ENCODE results near the gene ZFPM1.

Gene ZFPM1

GRCh38 chr16:88506723-88507122, 53.6 kb downstream of the ZFPM1 start:
- Histone ChIP-seq H3K14ac (ENCODE audit: low read length) (peak overlapping the region; percentile 71), H4K8ac (ENCODE audit: low read depth, low read length) (no peak overlapping the region), H2BK5ac (ENCODE audit: low read length) (peak overlapping the region; percentile 39), H2BK12ac (ENCODE audit: low read length) (peak overlapping the region; percentile 84), H3K23ac (ENCODE audit: low read depth, low read length, poor library complexity) (no peak overlapping the region), H3K27ac (replicated peaks; ENCODE audit: low read length) (no peak overlapping the region), H3K36me3 (replicated peaks in 1 of 2; ENCODE audit: control insufficient read depth in 2 of 2, insufficient read depth in 2 of 2, low read length in 2 of 2) (no peaks in the 10 kb centered on the region), H3K4me2 (ENCODE audit: insufficient read depth, low read length, poor library complexity, severe bottlenecking) (no peak overlapping the region), H2BK15ac (ENCODE audit: low read length) (no peak overlapping the region), H3K4me3 (ENCODE audit: low read length in 2 of 2) (no peak overlapping the region), H3K79me1 (ENCODE audit: low read depth, low read length) (no peaks in the 10 kb centered on the region), H4K91ac (ENCODE audit: low read depth, low read length, poor library complexity) (no peak overlapping the region), H3K4me1 (ENCODE audit: control insufficient read depth in 2 of 2, insufficient read depth in 1 of 2, low read depth in 1 of 2, low read length in 2 of 2) (peaks cover 11 to 12% of the 10 kb centered on the region in 2 donors), H2AK5ac (ENCODE audit: low read depth, low read length) (peak overlapping the region; percentile 81), H3K9me3 (replicated peaks in 1 of 2; ENCODE audit: control insufficient read depth in 2 of 2, insufficient read depth in 1 of 2, low read depth in 1 of 2, low read length in 2 of 2) (no peaks in the 10 kb centered on the region), H3K18ac (ENCODE audit: low read length) (peak overlapping the region; percentile 80), H3K4ac (ENCODE audit: low read length) (no peak overlapping the region), H2AFZ (ENCODE audit: low read length) (no peak overlapping the region), H3K27me3 (ENCODE audit: control insufficient read depth in 3 of 3, insufficient read depth in 3 of 3, low read depth in 1 of 3, low read length in 3 of 3) (no peaks in the 10 kb centered on the region), H2BK120ac (ENCODE audit: low read depth, low read length) (no peak overlapping the region), H3K9ac (ENCODE audit: low read depth, low read length, poor library complexity) (peak overlapping the region; percentile 21)
- no CpG with 5 or more reads among the region's 21 CpGs for WGBS, 2 donors (ENCODE audit: extremely low coverage in 2 of 2, insufficient read length in 2 of 2, insufficient replicate concordance in 1 of 2)
- DNase-seq (ENCODE audit: low spot score) = no peak

DNA sequence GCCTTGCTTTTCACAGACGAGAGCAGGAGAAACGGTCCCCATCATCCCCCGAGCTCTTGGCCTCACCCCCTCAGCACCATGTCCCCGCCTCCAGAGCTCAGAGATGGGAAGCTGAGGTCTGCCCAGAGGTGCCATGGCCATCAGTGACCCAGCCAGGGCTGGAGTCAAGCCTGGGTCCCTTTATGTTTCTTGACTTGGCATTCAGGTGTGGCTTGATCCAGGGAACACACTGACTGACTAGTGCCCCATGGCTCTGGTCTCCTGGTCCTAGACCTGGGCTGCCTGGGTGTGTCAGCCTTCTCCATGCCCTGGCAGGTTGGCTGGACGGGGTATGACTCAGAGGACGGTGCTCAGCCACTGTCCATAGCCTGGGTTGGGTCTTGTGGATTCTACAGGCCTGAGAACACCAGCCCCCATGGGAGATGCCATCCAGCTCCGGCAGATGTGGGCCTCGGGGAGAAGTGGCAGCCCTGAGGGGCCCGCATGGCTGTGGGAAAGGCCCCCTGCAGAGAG, 54.2 kb downstream of the ZFPM1 start:
- Histone ChIP-seq H3K4ac (ENCODE audit: low read length) (no peak overlapping the region), H3K27ac (replicated peaks; ENCODE audit: low read length) (no peak overlapping the region), H3K4me1 (ENCODE audit: control insufficient read depth in 2 of 2, insufficient read depth in 1 of 2, low read depth in 1 of 2, low read length in 2 of 2) (peaks cover 11 to 12% of the 10 kb centered on the region in 2 donors), H4K91ac (ENCODE audit: low read depth, low read length, poor library complexity) (no peak overlapping the region), H3K14ac (ENCODE audit: low read length) (peak overlapping the region; percentile 38), H3K18ac (ENCODE audit: low read length) (no peak overlapping the region), H3K27me3 (ENCODE audit: control insufficient read depth in 3 of 3, insufficient read depth in 3 of 3, low read depth in 1 of 3, low read length in 3 of 3) (no peaks in the 10 kb centered on the region), H3K36me3 (replicated peaks in 1 of 2; ENCODE audit: control insufficient read depth in 2 of 2, insufficient read depth in 2 of 2, low read length in 2 of 2) (no peaks in the 10 kb centered on the region), H2AK5ac (ENCODE audit: low read depth, low read length) (peak overlapping the region; percentile 81), H3K9ac (ENCODE audit: low read depth, low read length, poor library complexity) (no peak overlapping the region), H3K9me3 (replicated peaks in 1 of 2; ENCODE audit: control insufficient read depth in 2 of 2, insufficient read depth in 1 of 2, low read depth in 1 of 2, low read length in 2 of 2) (no peaks in the 10 kb centered on the region), H3K4me2 (ENCODE audit: insufficient read depth, low read length, poor library complexity, severe bottlenecking) (no peak overlapping the region), H4K8ac (ENCODE audit: low read depth, low read length) (peak overlapping the region; percentile 82), H2BK5ac (ENCODE audit: low read length) (no peak overlapping the region), H3K79me1 (ENCODE audit: low read depth, low read length) (no peaks in the 10 kb centered on the region), H3K4me3 (ENCODE audit: low read length in 2 of 2) (no peak overlapping the region), H2BK12ac (ENCODE audit: low read length) (no peak overlapping the region), H2BK15ac (ENCODE audit: low read length) (no peak overlapping the region), H3K23ac (ENCODE audit: low read depth, low read length, poor library complexity) (peak overlapping the region; percentile 55), H2BK120ac (ENCODE audit: low read depth, low read length) (no peak overlapping the region), H2AFZ (ENCODE audit: low read length) (no peak overlapping the region)
- DNase-seq (ENCODE audit: low spot score) = no peak
- no CpG with 5 or more reads among the region's 9 CpGs for WGBS, 2 donors (ENCODE audit: extremely low coverage in 2 of 2, insufficient read length in 2 of 2, insufficient replicate concordance in 1 of 2)

GRCh38 chr16:88508376-88508867, 55.3 kb downstream of the ZFPM1 start:
- Histone ChIP-seq H4K8ac (ENCODE audit: low read depth, low read length) (no peak overlapping the region), H3K4me2 (ENCODE audit: insufficient read depth, low read length, poor library complexity, severe bottlenecking) (no peak overlapping the region), H3K27ac (replicated peaks; ENCODE audit: low read length) (no peak overlapping the region), H2BK120ac (ENCODE audit: low read depth, low read length) (peak overlapping the region; percentile 44), H3K4me3 (ENCODE audit: low read length in 2 of 2) (no peak overlapping the region), H3K14ac (ENCODE audit: low read length) (peak overlapping the region; percentile 89), H3K79me1 (ENCODE audit: low read depth, low read length) (no peaks in the 10 kb centered on the region), H3K4ac (ENCODE audit: low read length) (no peak overlapping the region), H3K27me3 (ENCODE audit: control insufficient read depth in 3 of 3, insufficient read depth in 3 of 3, low read depth in 1 of 3, low read length in 3 of 3) (no peaks in the 10 kb centered on the region), H3K4me1 (ENCODE audit: control insufficient read depth in 2 of 2, insufficient read depth in 1 of 2, low read depth in 1 of 2, low read length in 2 of 2) (peaks cover 11 to 12% of the 10 kb centered on the region in 2 donors), H3K9ac (ENCODE audit: low read depth, low read length, poor library complexity) (no peak overlapping the region), H2AFZ (ENCODE audit: low read length) (no peak overlapping the region), H4K91ac (ENCODE audit: low read depth, low read length, poor library complexity) (no peak overlapping the region), H3K18ac (ENCODE audit: low read length) (peak overlapping the region; percentile 90), H3K23ac (ENCODE audit: low read depth, low read length, poor library complexity) (peak overlapping the region; percentile 97), H2BK15ac (ENCODE audit: low read length) (no peak overlapping the region), H3K36me3 (replicated peaks in 1 of 2; ENCODE audit: control insufficient read depth in 2 of 2, insufficient read depth in 2 of 2, low read length in 2 of 2) (no peaks in the 10 kb centered on the region), H2BK5ac (ENCODE audit: low read length) (peak overlapping the region; percentile 78), H2AK5ac (ENCODE audit: low read depth, low read length) (peak overlapping the region; percentile 97), H2BK12ac (ENCODE audit: low read length) (no peak overlapping the region), H3K9me3 (replicated peaks in 1 of 2; ENCODE audit: control insufficient read depth in 2 of 2, insufficient read depth in 1 of 2, low read depth in 1 of 2, low read length in 2 of 2) (no peaks in the 10 kb centered on the region)
- WGBS, 2 donors (ENCODE audit: extremely low coverage in 2 of 2, insufficient read length in 2 of 2, insufficient replicate concordance in 1 of 2) = no CpG with 5 or more reads among the region's 13 CpGs
- no peak for DNase-seq (ENCODE audit: low spot score)

DNA sequence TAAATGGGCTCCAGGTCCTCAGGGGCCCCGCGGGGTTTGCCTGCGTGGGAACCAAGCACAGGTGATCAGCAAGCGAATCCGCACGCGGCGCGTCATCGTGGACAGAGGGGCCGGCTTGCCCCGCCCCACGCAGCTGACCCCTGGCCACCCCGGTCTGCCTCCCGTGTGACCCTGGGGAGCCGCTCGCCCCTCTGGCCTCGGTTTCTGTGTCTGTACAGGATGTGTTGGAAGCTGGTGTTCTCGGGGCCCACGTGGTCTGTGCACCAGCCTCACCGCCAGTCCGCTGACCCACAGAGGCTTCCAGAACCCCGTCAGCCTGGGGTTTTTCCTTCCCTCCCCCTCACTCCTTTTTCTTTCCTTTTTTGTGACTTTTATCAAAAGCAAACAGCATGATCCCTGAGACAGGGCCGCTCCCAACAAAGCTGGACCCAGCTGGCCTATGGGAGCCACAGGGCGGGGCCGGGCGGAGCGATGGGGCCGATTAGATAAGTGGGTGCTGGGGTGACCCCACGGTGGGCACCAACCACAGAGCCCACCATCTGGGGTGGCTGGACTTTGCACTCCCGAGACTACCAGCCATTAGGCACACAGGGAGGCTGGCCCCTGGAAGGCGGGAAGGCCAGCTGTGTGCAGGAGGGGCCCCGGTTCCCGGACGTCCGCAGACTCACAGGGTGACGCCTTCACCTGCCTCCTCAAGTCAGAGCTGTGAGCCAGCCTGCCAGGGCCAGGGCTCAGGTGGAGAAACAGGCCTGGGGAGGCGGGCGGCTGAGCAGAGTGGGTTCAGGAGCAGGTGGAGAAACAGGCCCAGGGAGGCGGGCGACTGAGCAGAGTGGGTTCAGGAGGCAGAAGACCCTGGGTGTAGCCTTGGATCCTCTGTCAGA, 56.0 kb downstream of the ZFPM1 start:
- Histone ChIP-seq H3K18ac (ENCODE audit: low read length) (peak overlapping the region; percentile 90), H3K4me2 (ENCODE audit: insufficient read depth, low read length, poor library complexity, severe bottlenecking) (no peak overlapping the region), H3K4ac (ENCODE audit: low read length) (no peak overlapping the region), H2BK15ac (ENCODE audit: low read length) (no peak overlapping the region), H2BK120ac (ENCODE audit: low read depth, low read length) (peak overlapping the region; percentile 44), H2BK12ac (ENCODE audit: low read length) (peak overlapping the region; percentile 82), H3K27me3 (ENCODE audit: control insufficient read depth in 3 of 3, insufficient read depth in 3 of 3, low read depth in 1 of 3, low read length in 3 of 3) (no peaks in the 10 kb centered on the region), H3K9me3 (replicated peaks in 1 of 2; ENCODE audit: control insufficient read depth in 2 of 2, insufficient read depth in 1 of 2, low read depth in 1 of 2, low read length in 2 of 2) (no peaks in the 10 kb centered on the region), H2AK5ac (ENCODE audit: low read depth, low read length) (peak overlapping the region; percentile 97), H3K9ac (ENCODE audit: low read depth, low read length, poor library complexity) (no peak overlapping the region), H3K27ac (replicated peaks; ENCODE audit: low read length) (no peak overlapping the region), H4K91ac (ENCODE audit: low read depth, low read length, poor library complexity) (no peak overlapping the region), H3K4me1 (ENCODE audit: control insufficient read depth in 2 of 2, insufficient read depth in 1 of 2, low read depth in 1 of 2, low read length in 2 of 2) (peaks cover 11 to 12% of the 10 kb centered on the region in 2 donors), H2AFZ (ENCODE audit: low read length) (no peak overlapping the region), H3K14ac (ENCODE audit: low read length) (peak overlapping the region; percentile 89), H2BK5ac (ENCODE audit: low read length) (peak overlapping the region; percentile 78), H3K36me3 (replicated peaks in 1 of 2; ENCODE audit: control insufficient read depth in 2 of 2, insufficient read depth in 2 of 2, low read length in 2 of 2) (no peaks in the 10 kb centered on the region), H4K8ac (ENCODE audit: low read depth, low read length) (no peak overlapping the region), H3K79me1 (ENCODE audit: low read depth, low read length) (no peaks in the 10 kb centered on the region), H3K23ac (ENCODE audit: low read depth, low read length, poor library complexity) (peak overlapping the region; percentile 80), H3K4me3 (ENCODE audit: low read length in 2 of 2) (no peak overlapping the region)
- WGBS, 2 donors (ENCODE audit: extremely low coverage in 2 of 2, insufficient read length in 2 of 2, insufficient replicate concordance in 1 of 2) = no CpG with 5 or more reads among the region's 41 CpGs
- no peak for DNase-seq (ENCODE audit: low spot score)
